ENCODE results near the gene SLC32A1. TPM values are rescaled to one million over a fixed set of nuclear protein-coding genes. Genes with fewer than 3 reads are reported as not detected.

Gene SLC32A1
- total RNA-seq, 1 donor from 2014 or later = not detected

GRCh38 chr20:38757145-38757775 lies 33.0 kb downstream of the SLC32A1 start:
- no peaks in the 10 kb centered on the region for H3K27me3 Mint-ChIP-seq
- TF ChIP-seq, protein P1, sequence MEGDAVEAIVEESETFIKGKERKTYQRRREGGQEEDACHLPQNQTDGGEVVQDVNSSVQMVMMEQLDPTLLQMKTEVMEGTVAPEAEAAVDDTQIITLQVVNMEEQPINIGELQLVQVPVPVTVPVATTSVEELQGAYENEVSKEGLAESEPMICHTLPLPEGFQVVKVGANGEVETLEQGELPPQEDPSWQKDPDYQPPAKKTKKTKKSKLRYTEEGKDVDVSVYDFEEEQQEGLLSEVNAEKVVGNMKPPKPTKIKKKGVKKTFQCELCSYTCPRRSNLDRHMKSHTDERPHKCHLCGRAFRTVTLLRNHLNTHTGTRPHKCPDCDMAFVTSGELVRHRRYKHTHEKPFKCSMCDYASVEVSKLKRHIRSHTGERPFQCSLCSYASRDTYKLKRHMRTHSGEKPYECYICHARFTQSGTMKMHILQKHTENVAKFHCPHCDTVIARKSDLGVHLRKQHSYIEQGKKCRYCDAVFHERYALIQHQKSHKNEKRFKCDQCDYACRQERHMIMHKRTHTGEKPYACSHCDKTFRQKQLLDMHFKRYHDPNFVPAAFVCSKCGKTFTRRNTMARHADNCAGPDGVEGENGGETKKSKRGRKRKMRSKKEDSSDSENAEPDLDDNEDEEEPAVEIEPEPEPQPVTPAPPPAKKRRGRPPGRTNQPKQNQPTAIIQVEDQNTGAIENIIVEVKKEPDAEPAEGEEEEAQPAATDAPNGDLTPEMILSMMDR (conservative IDR thresholded peaks at IDR 0.05) = no peak

GRCh38 chr20:38759106-38759505 lies 34.8 kb downstream of the SLC32A1 start:
- no peak overlapping the region for H3K4me3 Mint-ChIP-seq
- peaks cover 34% of the 10 kb centered on the region for H3K36me3 Mint-ChIP-seq
- H3K4me1 Mint-ChIP-seq (ENCODE audit: unreplicated experiment) = no peaks in the 10 kb centered on the region
- no peak overlapping the region for H3K27ac Mint-ChIP-seq
- H3K27me3 Mint-ChIP-seq = no peaks in the 10 kb centered on the region
- no peaks in the 10 kb centered on the region for H3K9me3 Mint-ChIP-seq
- DNase-seq (ENCODE audit: extremely low spot score, unreplicated experiment) = no peak
- TF ChIP-seq, protein P1 (conservative IDR thresholded peaks at IDR 0.05) = no peak

More at GRCh38 chr20:38757145-38757775, 33.0 kb downstream of the SLC32A1 start:
- Mint-ChIP-seq H3K9me3 (no peaks in the 10 kb centered on the region), H3K4me3 (no peak overlapping the region), H3K4me1 (ENCODE audit: unreplicated experiment) (no peaks in the 10 kb centered on the region), H3K36me3 (peaks cover 30% of the 10 kb centered on the region), H3K27ac (no peak overlapping the region)
- no peak for DNase-seq (ENCODE audit: extremely low spot score, unreplicated experiment)

GRCh38 chr20:38760978-38761377 lies 36.7 kb downstream of the SLC32A1 start:
- no peak overlapping the region for H3K27ac Mint-ChIP-seq
- H3K4me3 Mint-ChIP-seq = no peak overlapping the region
- no peaks in the 10 kb centered on the region for H3K4me1 Mint-ChIP-seq (ENCODE audit: unreplicated experiment)
- H3K36me3 Mint-ChIP-seq = peaks cover 28% of the 10 kb centered on the region
- H3K9me3 Mint-ChIP-seq = no peaks in the 10 kb centered on the region
- no peaks in the 10 kb centered on the region for H3K27me3 Mint-ChIP-seq
- no peak for DNase-seq (ENCODE audit: extremely low spot score, unreplicated experiment)
- TF ChIP-seq, protein P1 (conservative IDR thresholded peaks at IDR 0.05) = no peak

- H3K9me3 Mint-ChIP-seq = no peaks in the 10 kb centered on the region
- no peak overlapping the region for H3K4me3 Mint-ChIP-seq
- H3K36me3 Mint-ChIP-seq = peaks cover 24% of the 10 kb centered on the region
- no peak for DNase-seq (ENCODE audit: extremely low spot score, unreplicated experiment)
- no peak overlapping the region for H3K27ac Mint-ChIP-seq
- no peaks in the 10 kb centered on the region for H3K27me3 Mint-ChIP-seq
- no peaks in the 10 kb centered on the region for H3K4me1 Mint-ChIP-seq (ENCODE audit: unreplicated experiment)
- TF ChIP-seq, protein P1 (conservative IDR thresholded peaks at IDR 0.05) = no peak
Measured at GRCh38 chr20:38762174-38762573, 37.9 kb downstream of the SLC32A1 start.

GRCh38 chr20:38763616-38764015 lies 39.3 kb downstream of the SLC32A1 start:
- Mint-ChIP-seq H3K9me3 (no peaks in the 10 kb centered on the region), H3K27ac (no peak overlapping the region), H3K27me3 (no peaks in the 10 kb centered on the region), H3K4me3 (no peak overlapping the region), H3K36me3 (peaks cover 22% of the 10 kb centered on the region), H3K4me1 (ENCODE audit: unreplicated experiment) (no peaks in the 10 kb centered on the region)
- no peak for DNase-seq (ENCODE audit: extremely low spot score, unreplicated experiment)
- TF ChIP-seq, protein P1 (conservative IDR thresholded peaks at IDR 0.05) = no peak

Data from type B pancreatic cell (in vitro differentiated cells).